K562 (cell line): Measurements from ENCODE around the gene MATN1. TPM values are rescaled to one million over a fixed set of nuclear protein-coding genes. Genes with fewer than 3 reads are reported as not detected.

ENCODE experiments used
- CREB5 ChIP-seq: fragments of 250-450 bp; sonication (Bioruptor Pico); IDR thresholded peaks from 2 replicates; pipeline ENCODE4 v1.5.0; 2020; ENCODE audit warnings: mild to moderate bottlenecking
- HDAC1 ChIP-seq, 2 experiments: fragments of 450-650 bp; IDR thresholded peaks; 2 replicates each; pipeline ENCODE4 v1.6.1; 2016 to 2017; ENCODE audit warnings: inconsistent platforms in 1 of 2, mild to moderate bottlenecking in 1 of 2, moderate library complexity in 1 of 2
- HDAC6 ChIP-seq: IDR thresholded peaks from 2 replicates; pipeline ENCODE4 v1.6.1; 2012; ENCODE audit warnings: low read depth, mild to moderate bottlenecking, control low read depth, inconsistent platforms, low read length, moderate library complexity
- HMBOX1 ChIP-seq: sonication (generic); IDR thresholded peaks from 2 replicates; pipeline ENCODE4 v1.6.1; 2016
- ILF3 ChIP-seq: fragments of 450-650 bp; IDR thresholded peaks from 2 replicates; pipeline ENCODE4 v1.6.1; 2018; ENCODE audit warnings: antibody characterized with exemption, mild to moderate bottlenecking, moderate library complexity, borderline replicate concordance
- L3MBTL2 ChIP-seq: fragments of 450-650 bp; IDR thresholded peaks from 2 replicates; pipeline ENCODE4 v1.6.1; 2016; ENCODE audit warnings: mild to moderate bottlenecking, moderate library complexity
- MECOM ChIP-seq: fragments of 250-450 bp; sonication (Bioruptor Pico); IDR thresholded peaks from 2 replicates; pipeline ENCODE4 v1.8.0; 2022; ENCODE audit warnings: inconsistent platforms
- MXI1 ChIP-seq: IDR thresholded peaks from 2 replicates; pipeline ENCODE4 v1.6.1; 2011; ENCODE audit warnings: low read depth, mild to moderate bottlenecking, improper control_type of control experiment, low read length
- TFAP4 ChIP-seq: sonication (generic); formaldehyde crosslinking; IDR thresholded peaks from 2 replicates; pipeline ENCODE4 v1.8.0; 2022; ENCODE audit warnings: missing genetic modification reagents, mild to moderate bottlenecking, moderate library complexity, borderline replicate concordance
- ZBTB26 ChIP-seq: fragments of 450-650 bp; formaldehyde crosslinking; IDR thresholded peaks from 2 replicates; pipeline ENCODE4 v1.4.0; 2022; ENCODE audit warnings: missing genetic modification characterization
- ZNF354B ChIP-seq: fragments of 250-450 bp; sonication (Bioruptor Pico); IDR thresholded peaks from 2 replicates; pipeline ENCODE4 v1.4.0; 2020
- polyA plus RNA-seq, 8 experiments: library from polyadenylated mRNA; depleted of rRNA in 4 of 8; stranded (reverse) in 5 of 8; unstranded in 3 of 8; fragments of >200 nt; fragmentation: Nextera tagmentation in 2 of 8; fragmentation: Illumina TruSeq in 1 of 8; extraction: Ambion mirVana in 2 of 8; extraction: Trizol in 1 of 8; gene quantifications; 2 replicates each; pipeline versions ENCODE4 v1.2.1 to v1.2.3, GENCODE V29; 2011 to 2014; ENCODE audit warnings: inconsistent platforms in 1 of 8, missing spikeins in 1 of 8
- total RNA-seq, 7 experiments: library from RNA; depleted of rRNA in 6 of 7; stranded (reverse); fragments of >200 nt in 6 of 7; fragmentation: Illumina TruSeq in 2 of 7; extraction: Trizol in 2 of 7; gene quantifications; 2 replicates each; pipeline versions ENCODE4 v1.2.1 to v1.2.3, GENCODE V29; 2011 to 2021; ENCODE audit warnings: low replicate concordance in 1 of 7

The MATN1 gene
- total and polyA plus RNA-seq, 9 of the 15 experiments (the other 6 are each of a cell fraction or from before 2014, with no cell fraction given), result 0.10 to 2.3 (median 1.2) TPM

GRCh38 chr1:30737357-30738039 lies 14.1 kb upstream of the MATN1 start (continued):
- TF ChIP-seq CREB5 (CRISPR knock-in tag) (no peak), MECOM (CRISPR knock-in tag) (no peak), HDAC6 (no peak), TFAP4 (CRISPR knock-in tag) (0 out of 2 replicates have a peak, but pooled peaks have one; percentile 3), MXI1 (no peak), ZBTB26 (CRISPR knock-in tag) (no peak), HMBOX1 (no peak), ZNF354B (no peak), HDAC1 (IDR thresholded peaks at IDR 0.05) (no peak), L3MBTL2 (no peak), ILF3 (no peak)
